DND-41 (cell line): Measurements from ENCODE around the gene TNIK.

Source experiments
- CTCF ChIP-seq: IDR thresholded peaks from 2 replicates; pipeline ENCODE4 v1.5.1; 2012; ENCODE audit warnings: borderline replicate concordance, low read length, moderate library complexity, mild to moderate bottlenecking; ENCODE audit not compliant: poor library complexity, severe bottlenecking; ENCODE audit errors: extremely low read depth
- EZH2 ChIP-seq: IDR thresholded peaks from 3 replicates; pipeline ENCODE4 v1.6.1; 2012; ENCODE audit warnings: borderline replicate concordance, low read depth, mild to moderate bottlenecking, moderate library complexity, low read length, inconsistent platforms; ENCODE audit not compliant: severe bottlenecking

DNA sequence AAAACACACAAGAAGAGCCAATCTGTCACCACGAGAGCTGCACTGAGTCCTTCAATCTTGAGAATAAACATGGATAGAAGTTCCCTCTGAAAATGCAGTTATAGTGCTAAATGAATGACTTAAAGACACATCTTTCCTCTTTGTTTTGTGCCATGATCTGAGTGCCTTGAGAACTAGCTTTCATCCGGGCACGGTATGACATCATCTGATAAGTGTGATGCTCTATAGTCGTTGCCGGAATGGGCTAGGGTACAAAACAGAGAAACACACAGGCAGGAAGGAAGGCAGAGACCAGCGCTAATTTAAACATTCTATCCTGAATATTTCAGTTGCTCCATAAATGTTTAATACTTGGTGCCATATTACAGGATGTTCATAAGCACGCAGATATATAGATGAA is 146.5 kb downstream of the TNIK start:
- TF ChIP-seq CTCF (no peak), EZH2 (no peak)
